Endothelial cell (in vitro differentiated cells): Measurements from ENCODE around the gene TFIP11. TPM values are rescaled to one million over a fixed set of nuclear protein-coding genes. Genes with fewer than 3 reads are reported as not detected.

Source experiments
- DNase-seq: peaks from one replicate; pipeline ENCODE4 v3.0.0; 2021; ENCODE audit warnings: low spot score
- H3K27ac Mint-ChIP-seq: one replicate; pipeline ENCODE4 v1.8.0; 2021; ENCODE audit warnings: mixed read lengths, inconsistent platforms; ENCODE audit not compliant: unreplicated experiment
- H3K27me3 Mint-ChIP-seq: one replicate; pipeline ENCODE4 v1.8.0; 2021; ENCODE audit warnings: mild to moderate bottlenecking, moderate library complexity, mixed read lengths, inconsistent platforms; ENCODE audit not compliant: unreplicated experiment
- H3K36me3 Mint-ChIP-seq: one replicate; pipeline ENCODE4 v1.8.0; 2021; ENCODE audit warnings: mild to moderate bottlenecking, low read depth, mixed read lengths, inconsistent platforms; ENCODE audit not compliant: unreplicated experiment
- H3K4me1 Mint-ChIP-seq: one replicate; pipeline ENCODE4 v1.8.0; 2021; ENCODE audit warnings: mild to moderate bottlenecking, mixed read lengths, inconsistent platforms; ENCODE audit not compliant: unreplicated experiment
- H3K4me3 Mint-ChIP-seq: one replicate; pipeline ENCODE4 v1.8.0; 2021; ENCODE audit warnings: mild to moderate bottlenecking, mixed read lengths, inconsistent platforms; ENCODE audit not compliant: unreplicated experiment
- H3K9me3 Mint-ChIP-seq: one replicate; pipeline ENCODE4 v1.8.0; 2021; ENCODE audit warnings: mixed read lengths, inconsistent platforms; ENCODE audit not compliant: unreplicated experiment
- total RNA-seq: library from RNA; stranded (reverse); fragmentation: NEBNext Ultra II Directional; extraction: Animal tissue kit (Norgen Biotek cat#: 25700); gene quantifications from one replicate; pipeline ENCODE4 v1.2.1, GENCODE V29; 2021; ENCODE audit not compliant: unreplicated experiment
- TF ChIP-seq, protein P1 (sequence below): fragments of 200-600 bp; sonication (generic); IDR thresholded peaks from one replicate; pipeline ENCODE4 v1.5.0; 2021; ENCODE audit warnings: antibody characterized with exemption; ENCODE audit not compliant: unreplicated experiment

TFIP11 gene
- total RNA-seq, 1 donor from 2014 or later: 38.6 TPM

DNA sequence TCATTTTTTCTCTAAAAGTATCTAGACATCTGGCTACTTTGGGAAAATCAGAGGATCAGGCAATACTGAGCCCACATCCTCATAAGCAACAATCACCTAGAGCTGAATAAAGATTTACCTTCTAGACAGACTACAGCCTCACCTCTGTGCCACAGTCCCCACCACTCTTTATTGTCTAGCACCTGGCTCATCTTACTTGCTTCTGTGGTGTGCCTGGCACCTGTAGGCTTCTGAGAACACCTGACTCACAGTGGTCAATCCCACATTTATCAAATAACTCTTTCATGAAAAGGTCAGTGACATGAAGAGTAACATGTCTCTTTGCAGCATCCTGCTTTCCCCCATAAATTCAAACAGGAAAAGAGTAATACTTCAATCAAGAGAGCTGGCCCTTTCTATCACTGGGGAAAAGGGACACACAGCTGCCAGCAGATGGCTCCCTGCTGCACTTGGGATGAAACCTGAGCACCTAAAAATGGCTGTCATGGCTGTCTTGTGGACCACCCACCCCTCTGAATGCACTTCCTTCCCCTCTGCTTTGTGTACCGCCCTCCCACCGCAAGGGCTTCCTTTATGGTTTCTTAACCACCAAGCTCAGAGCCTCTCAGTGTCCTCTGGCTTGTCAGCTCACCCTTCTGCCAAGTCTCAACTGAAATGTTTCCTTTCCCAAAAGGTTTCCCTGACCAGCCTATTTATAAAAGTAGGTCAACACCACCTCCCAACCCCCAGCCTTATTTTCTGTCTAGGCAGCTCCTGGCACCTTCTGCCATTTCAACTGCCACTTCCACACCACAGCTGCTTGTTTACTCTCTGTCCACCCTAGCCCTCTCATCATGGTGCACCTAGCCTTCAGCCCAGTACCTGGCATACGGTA, 9.3 kb downstream of the TFIP11 start:
- peak overlapping the region; percentile 94 for H3K27ac Mint-ChIP-seq
- H3K4me1 Mint-ChIP-seq: peaks cover 12% of the 10 kb centered on the region
- H3K27me3 Mint-ChIP-seq: peaks cover 2% of the 10 kb centered on the region
- TF ChIP-seq, protein P1, sequence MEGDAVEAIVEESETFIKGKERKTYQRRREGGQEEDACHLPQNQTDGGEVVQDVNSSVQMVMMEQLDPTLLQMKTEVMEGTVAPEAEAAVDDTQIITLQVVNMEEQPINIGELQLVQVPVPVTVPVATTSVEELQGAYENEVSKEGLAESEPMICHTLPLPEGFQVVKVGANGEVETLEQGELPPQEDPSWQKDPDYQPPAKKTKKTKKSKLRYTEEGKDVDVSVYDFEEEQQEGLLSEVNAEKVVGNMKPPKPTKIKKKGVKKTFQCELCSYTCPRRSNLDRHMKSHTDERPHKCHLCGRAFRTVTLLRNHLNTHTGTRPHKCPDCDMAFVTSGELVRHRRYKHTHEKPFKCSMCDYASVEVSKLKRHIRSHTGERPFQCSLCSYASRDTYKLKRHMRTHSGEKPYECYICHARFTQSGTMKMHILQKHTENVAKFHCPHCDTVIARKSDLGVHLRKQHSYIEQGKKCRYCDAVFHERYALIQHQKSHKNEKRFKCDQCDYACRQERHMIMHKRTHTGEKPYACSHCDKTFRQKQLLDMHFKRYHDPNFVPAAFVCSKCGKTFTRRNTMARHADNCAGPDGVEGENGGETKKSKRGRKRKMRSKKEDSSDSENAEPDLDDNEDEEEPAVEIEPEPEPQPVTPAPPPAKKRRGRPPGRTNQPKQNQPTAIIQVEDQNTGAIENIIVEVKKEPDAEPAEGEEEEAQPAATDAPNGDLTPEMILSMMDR: no peak
- H3K36me3 Mint-ChIP-seq: peaks cover 43% of the 10 kb centered on the region
- H3K4me3 Mint-ChIP-seq: peak overlapping the region; percentile 68
- DNase-seq: peak; percentile 64
- no peaks in the 10 kb centered on the region for H3K9me3 Mint-ChIP-seq

DNA sequence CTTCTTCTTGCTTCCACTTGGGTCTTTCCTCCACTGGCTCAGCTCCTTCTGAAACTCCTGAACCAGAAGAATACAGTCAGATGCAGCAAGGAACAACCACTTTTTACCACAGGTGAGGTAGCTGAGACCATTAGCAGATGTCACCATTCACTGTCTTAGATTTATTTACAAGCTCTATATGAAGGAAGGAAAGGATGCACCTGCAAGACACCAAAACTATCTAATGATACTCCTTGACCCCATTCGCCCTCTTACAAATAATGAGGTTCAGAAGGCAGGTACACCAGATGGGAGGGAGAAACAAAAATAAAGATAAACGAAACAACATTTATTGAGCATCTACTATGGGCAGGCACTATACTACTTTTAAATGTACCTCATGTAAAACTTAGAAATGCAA, 10.3 kb downstream of the TFIP11 start:
- H3K27ac Mint-ChIP-seq: no peak overlapping the region
- no peaks in the 10 kb centered on the region for H3K9me3 Mint-ChIP-seq
- H3K4me1 Mint-ChIP-seq: peaks cover 12% of the 10 kb centered on the region
- H3K36me3 Mint-ChIP-seq: peaks cover 49% of the 10 kb centered on the region
- H3K27me3 Mint-ChIP-seq: peaks cover 3% of the 10 kb centered on the region
- no peak for DNase-seq
- TF ChIP-seq, protein P1: no peak
- H3K4me3 Mint-ChIP-seq: no peak overlapping the region

DNA sequence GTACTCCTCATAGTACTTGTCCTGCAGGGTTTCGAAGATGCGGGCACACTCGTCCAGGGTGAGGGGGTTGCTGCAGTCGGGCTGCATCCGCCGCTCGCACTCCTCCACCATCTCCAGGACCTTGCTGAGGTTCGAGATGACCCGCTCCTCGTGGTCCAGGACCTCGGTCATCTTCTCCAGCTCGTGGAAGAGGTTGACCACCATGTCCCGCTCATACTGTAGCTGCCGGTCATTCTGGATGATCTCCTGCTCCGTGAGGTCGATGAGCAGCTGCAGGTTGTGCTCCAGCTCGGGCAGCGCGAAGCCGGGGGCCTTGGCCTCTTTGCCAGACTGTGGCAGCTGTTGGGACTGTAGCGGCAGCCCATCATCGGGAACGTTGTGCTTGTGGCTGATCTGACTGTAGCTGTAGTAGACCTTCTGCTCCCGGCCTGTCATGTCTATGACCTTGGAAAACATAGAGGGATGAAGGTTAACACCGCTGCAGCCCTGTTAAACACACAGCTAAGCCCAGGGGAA, 13.0 kb downstream of the TFIP11 start:
- DNase-seq: no peak
- no peak overlapping the region for H3K27ac Mint-ChIP-seq
- H3K4me1 Mint-ChIP-seq: peaks cover 12% of the 10 kb centered on the region
- H3K4me3 Mint-ChIP-seq: no peak overlapping the region
- TF ChIP-seq, protein P1: no peak
- peaks cover 3% of the 10 kb centered on the region for H3K27me3 Mint-ChIP-seq
- no peaks in the 10 kb centered on the region for H3K9me3 Mint-ChIP-seq
- peaks cover 42% of the 10 kb centered on the region for H3K36me3 Mint-ChIP-seq

DNA sequence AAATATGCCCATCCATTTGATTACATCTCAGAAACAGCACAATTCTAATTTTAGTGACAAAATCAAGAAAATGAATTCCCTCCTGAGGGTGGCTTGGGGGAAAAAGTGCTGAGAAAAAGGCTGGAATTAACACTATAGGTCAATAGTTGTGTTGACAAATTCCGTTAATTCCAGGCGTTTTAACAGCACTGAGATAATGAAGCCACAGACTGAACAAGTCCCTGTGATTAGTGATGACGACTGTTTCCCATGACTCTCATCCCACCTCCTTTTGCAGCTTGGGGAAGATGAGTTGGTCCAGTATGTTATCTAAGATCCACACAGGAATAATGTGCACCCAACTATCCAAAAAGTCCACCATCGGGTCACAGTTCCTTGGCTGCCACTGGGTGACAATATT, 15.8 kb downstream of the TFIP11 start:
- TF ChIP-seq, protein P1: no peak
- H3K9me3 Mint-ChIP-seq: no peaks in the 10 kb centered on the region
- peaks cover 36% of the 10 kb centered on the region for H3K36me3 Mint-ChIP-seq
- no peak for DNase-seq
- H3K27ac Mint-ChIP-seq: no peak overlapping the region
- no peaks in the 10 kb centered on the region for H3K4me1 Mint-ChIP-seq
- no peak overlapping the region for H3K4me3 Mint-ChIP-seq
- peaks cover 1% of the 10 kb centered on the region for H3K27me3 Mint-ChIP-seq

DNA sequence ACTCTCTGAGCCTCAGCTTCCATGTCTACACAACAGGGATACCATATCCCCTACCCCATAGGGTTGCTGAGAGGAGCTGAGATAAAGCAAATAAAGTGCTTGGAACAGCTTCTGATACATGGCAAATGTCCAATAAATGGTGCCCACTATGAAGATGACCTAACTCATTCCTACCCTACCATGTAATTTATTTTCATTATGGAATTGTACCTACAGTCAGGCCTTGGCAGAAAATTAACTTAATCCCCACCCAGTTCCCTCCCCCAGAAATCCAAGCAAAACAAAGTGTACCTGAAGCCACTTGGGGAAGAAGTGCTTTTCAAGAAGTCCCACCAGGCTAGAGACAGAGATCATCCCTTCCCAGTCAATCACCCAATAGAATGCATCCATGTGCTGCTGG, 17.8 kb downstream of the TFIP11 start:
- H3K4me1 Mint-ChIP-seq: peaks cover 4% of the 10 kb centered on the region
- DNase-seq: no peak
- peak overlapping the region; percentile 51 for H3K4me3 Mint-ChIP-seq
- peaks cover 37% of the 10 kb centered on the region for H3K36me3 Mint-ChIP-seq
- TF ChIP-seq, protein P1: no peak
- no peak overlapping the region for H3K27ac Mint-ChIP-seq
- H3K27me3 Mint-ChIP-seq: peaks cover 1% of the 10 kb centered on the region
- no peaks in the 10 kb centered on the region for H3K9me3 Mint-ChIP-seq
